ENCODE data around the gene BRIP1. TPM values are rescaled to one million over a fixed set of nuclear protein-coding genes. Genes with fewer than 3 reads are reported as not detected.
A peak's percentile ranks its signal among the peaks of the same experiment; 100 is the strongest.

BRIP1 gene
- total and polyA plus RNA-seq, 9 of the 15 experiments (the other 6 are each of a cell fraction or from before 2014, with no cell fraction given) = 2.4 to 17.5 (median 11.2) TPM

GRCh38 chr17:61632826-61633225 lies 230.5 kb downstream of the BRIP1 start:
- Histone ChIP-seq H4K20me1 (replicated peaks; ENCODE audit: control insufficient read depth, insufficient read depth, low read length) (no peaks in the 10 kb centered on the region), H3K79me2 (ENCODE audit: control insufficient read depth, insufficient read depth, low read length) (no peaks in the 10 kb centered on the region), H3K36me3 (ENCODE audit: control insufficient read depth, insufficient read depth, low read length) (no peaks in the 10 kb centered on the region), H3K4me2 (ENCODE audit: insufficient read depth, low read length) (no peak overlapping the region), H3K9me3 (replicated peaks; ENCODE audit: control insufficient read depth, insufficient read depth, low read depth, low read length) (0 out of 2 replicates have a peak, but pooled peaks cover 3% of the 10 kb centered on the region), H3K27me3 (ENCODE audit: control insufficient read depth in 2 of 2, insufficient read depth in 2 of 2, low read length in 2 of 2) (no peaks in the 10 kb centered on the region; a peak in 2 of 5 replicates), H3K4me1 (replicated peaks in 1 of 2; ENCODE audit: control insufficient read depth in 2 of 2, insufficient read depth in 2 of 2, low read length in 2 of 2) (no peaks in the 10 kb centered on the region), H3K9ac (ENCODE audit: insufficient read depth in 1 of 2, low read depth in 2 of 2, low read length in 2 of 2) (no peak overlapping the region), H3K27ac (ENCODE audit: extremely low read depth, low read depth, low read length) (no peak overlapping the region), H3K9me1 (ENCODE audit: control insufficient read depth, insufficient read depth, low read length) (no peaks in the 10 kb centered on the region), H3K4me3 (no peak overlapping the region), H2AFZ (ENCODE audit: low read depth, low read length) (no peak overlapping the region)
- WGBS (ENCODE audit: insufficient coverage, low coverage, missing lambda C conversion rate) = 0% methylated on average over 1 of the region's 1 CpG
- in situ Hi-C loops (cut with MboI) = no loop called here
- ATAC-seq (no peak), DNase-seq (ENCODE audit: extremely low read depth in 1 of 4, low spot score in 3 of 4) (no peak), FAIRE-seq (no peak)
- BruUV-seq (replicated peaks) = no TSS peak
- intact Hi-C loops (cut with micrococcal nuclease) = no loop called here
- TF ChIP-seq, protein P1, sequence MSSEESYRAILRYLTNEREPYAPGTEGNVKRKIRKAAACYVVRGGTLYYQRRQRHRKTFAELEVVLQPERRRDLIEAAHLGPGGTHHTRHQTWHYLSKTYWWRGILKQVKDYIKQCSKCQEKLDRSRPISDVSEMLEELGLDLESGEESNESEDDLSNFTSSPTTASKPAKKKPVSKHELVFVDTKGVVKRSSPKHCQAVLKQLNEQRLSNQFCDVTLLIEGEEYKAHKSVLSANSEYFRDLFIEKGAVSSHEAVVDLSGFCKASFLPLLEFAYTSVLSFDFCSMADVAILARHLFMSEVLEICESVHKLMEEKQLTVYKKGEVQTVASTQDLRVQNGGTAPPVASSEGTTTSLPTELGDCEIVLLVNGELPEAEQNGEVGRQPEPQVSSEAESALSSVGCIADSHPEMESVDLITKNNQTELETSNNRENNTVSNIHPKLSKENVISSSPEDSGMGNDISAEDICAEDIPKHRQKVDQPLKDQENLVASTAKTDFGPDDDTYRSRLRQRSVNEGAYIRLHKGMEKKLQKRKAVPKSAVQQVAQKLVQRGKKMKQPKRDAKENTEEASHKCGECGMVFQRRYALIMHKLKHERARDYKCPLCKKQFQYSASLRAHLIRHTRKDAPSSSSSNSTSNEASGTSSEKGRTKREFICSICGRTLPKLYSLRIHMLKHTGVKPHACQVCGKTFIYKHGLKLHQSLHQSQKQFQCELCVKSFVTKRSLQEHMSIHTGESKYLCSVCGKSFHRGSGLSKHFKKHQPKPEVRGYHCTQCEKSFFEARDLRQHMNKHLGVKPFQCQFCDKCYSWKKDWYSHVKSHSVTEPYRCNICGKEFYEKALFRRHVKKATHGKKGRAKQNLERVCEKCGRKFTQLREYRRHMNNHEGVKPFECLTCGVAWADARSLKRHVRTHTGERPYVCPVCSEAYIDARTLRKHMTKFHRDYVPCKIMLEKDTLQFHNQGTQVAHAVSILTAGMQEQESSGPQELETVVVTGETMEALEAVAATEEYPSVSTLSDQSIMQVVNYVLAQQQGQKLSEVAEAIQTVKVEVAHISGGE (CRISPR knock-in tag; IDR thresholded peaks at IDR 0.05) = peak in 1 of 3 experiments; percentile 84; a peak in 2 of 6 replicates
- TF ChIP-seq TRIM25 (IDR thresholded peaks at IDR 0.05; ENCODE audit: borderline replicate concordance) (no peak), ZFP30 (CRISPR knock-in tag; IDR thresholded peaks at IDR 0.05; ENCODE audit: borderline replicate concordance) (no peak)
- CTCF ChIA-PET (ENCODE audit: low intra/inter-chr PET ratio) = no interaction called here
- POLR2A ChIA-PET = interaction anchor here (0.6 kb wide), 1 partner anchor 1812 kb away, joined by 4 read pairs; no protein-coding TSS in a partner anchor
